Measurements from ENCODE around the gene RTL5.

DNA sequence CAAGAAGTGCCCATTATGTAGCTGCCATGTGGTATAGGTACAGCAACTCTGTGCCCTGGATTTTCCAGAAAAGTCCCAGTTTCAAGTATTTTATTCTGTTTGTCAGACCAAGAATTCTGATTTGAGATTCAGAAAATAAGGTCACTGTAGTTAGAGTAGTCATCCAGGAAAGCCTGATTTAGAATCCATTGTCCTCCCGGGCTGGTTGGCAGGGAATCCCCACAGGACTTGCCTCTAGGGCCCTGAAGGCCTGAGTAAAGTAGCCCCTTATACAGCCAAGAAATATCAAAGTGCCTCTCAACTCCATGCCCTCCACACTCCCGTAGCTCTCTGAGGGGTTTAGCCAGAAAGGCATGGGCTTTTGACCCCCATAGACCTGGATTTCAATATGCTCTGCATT is 36.3 kb downstream of the RTL5 start:
- TF ChIP-seq POLR2A (IDR thresholded peaks at IDR 0.05; ENCODE audit: borderline replicate concordance, extremely low read depth, insufficient read depth, insufficient read length) (no peak), ATF3 (IDR thresholded peaks at IDR 0.05) (no peak), CEBPB (IDR thresholded peaks at IDR 0.05; ENCODE audit: low read depth) (no peak), EZH2 (IDR thresholded peaks at IDR 0.05) (no peak)
- TF ChIP-seq, protein P1, sequence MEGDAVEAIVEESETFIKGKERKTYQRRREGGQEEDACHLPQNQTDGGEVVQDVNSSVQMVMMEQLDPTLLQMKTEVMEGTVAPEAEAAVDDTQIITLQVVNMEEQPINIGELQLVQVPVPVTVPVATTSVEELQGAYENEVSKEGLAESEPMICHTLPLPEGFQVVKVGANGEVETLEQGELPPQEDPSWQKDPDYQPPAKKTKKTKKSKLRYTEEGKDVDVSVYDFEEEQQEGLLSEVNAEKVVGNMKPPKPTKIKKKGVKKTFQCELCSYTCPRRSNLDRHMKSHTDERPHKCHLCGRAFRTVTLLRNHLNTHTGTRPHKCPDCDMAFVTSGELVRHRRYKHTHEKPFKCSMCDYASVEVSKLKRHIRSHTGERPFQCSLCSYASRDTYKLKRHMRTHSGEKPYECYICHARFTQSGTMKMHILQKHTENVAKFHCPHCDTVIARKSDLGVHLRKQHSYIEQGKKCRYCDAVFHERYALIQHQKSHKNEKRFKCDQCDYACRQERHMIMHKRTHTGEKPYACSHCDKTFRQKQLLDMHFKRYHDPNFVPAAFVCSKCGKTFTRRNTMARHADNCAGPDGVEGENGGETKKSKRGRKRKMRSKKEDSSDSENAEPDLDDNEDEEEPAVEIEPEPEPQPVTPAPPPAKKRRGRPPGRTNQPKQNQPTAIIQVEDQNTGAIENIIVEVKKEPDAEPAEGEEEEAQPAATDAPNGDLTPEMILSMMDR (IDR thresholded peaks at IDR 0.05 in 2 of 3, conservative IDR thresholded peaks at IDR 0.05 in 1 of 3; ENCODE audit: borderline replicate concordance in 1 of 3, insufficient read depth in 1 of 3, low read depth in 2 of 3, low read length in 2 of 3): no peak

All from HCT116 (cell line).